GM18909 (cell line): ENCODE measurements around the gene KRTAP10-1.
"Not testable (repeated sequence)": the region's sequence is repeated elsewhere in the genome, so short reads cannot be mapped to it uniquely, and the experiment has no call there.

Experiments
- ATAC-seq: cut with Tn5 transposase; IDR thresholded peaks from one replicate; pipeline ENCODE4 v1.9.1; 2021; ENCODE audit warnings: mild to moderate bottlenecking; ENCODE audit not compliant: unreplicated experiment, poor library complexity

KRTAP10-1 gene

GRCh38 chr21:44571844-44572782 is 32.1 kb upstream of the KRTAP10-1 start:
- no peak for ATAC-seq

- ATAC-seq: no peak
Measured at GRCh38 chr21:44571296-44571695, 31.3 kb upstream of the KRTAP10-1 start.

- no peak for ATAC-seq
Measured at GRCh38 chr21:44569861-44570517, 30.0 kb upstream of the KRTAP10-1 start.

- ATAC-seq: no peak
Measured at GRCh38 chr21:44568667-44569556, 28.9 kb upstream of the KRTAP10-1 start.

GRCh38 chr21:44568261-44568660 is 28.3 kb upstream of the KRTAP10-1 start:
- ATAC-seq: no peak

- no peak for ATAC-seq
Measured at GRCh38 chr21:44567481-44568171, 27.6 kb upstream of the KRTAP10-1 start.

- ATAC-seq: no peak
Measured at GRCh38 chr21:44566403-44566802, 26.4 kb upstream of the KRTAP10-1 start.

- no peak for ATAC-seq
Measured at GRCh38 chr21:44564886-44565598, 25.0 kb upstream of the KRTAP10-1 start.

GRCh38 chr21:44564099-44564498 is 24.1 kb upstream of the KRTAP10-1 start:
- ATAC-seq: no peak

GRCh38 chr21:44558695-44559094 is 18.7 kb upstream of the KRTAP10-1 start, which contains the start of gene KRTAP10-3:
Gene KRTAP10-3 (minus strand): TSS chr21:44558795. CDS start chr21:44558715, 80 bp downstream.
- no peak for ATAC-seq

- ATAC-seq: not testable (repeated sequence)
Measured at GRCh38 chr21:44558329-44558675, 18.3 kb upstream of the KRTAP10-1 start.

- no peak for ATAC-seq
Measured at GRCh38 chr21:44557491-44558328, 17.7 kb upstream of the KRTAP10-1 start.

GRCh38 chr21:44556879-44557278 is 16.9 kb upstream of the KRTAP10-1 start:
- ATAC-seq: no peak

- no peak for ATAC-seq
Measured at GRCh38 chr21:44555200-44555875, 15.3 kb upstream of the KRTAP10-1 start.

- no peak for ATAC-seq
Measured at GRCh38 chr21:44552681-44553080, 12.7 kb upstream of the KRTAP10-1 start.

- no peak for ATAC-seq
Measured at GRCh38 chr21:44552136-44552535, 12.1 kb upstream of the KRTAP10-1 start.

GRCh38 chr21:44551340-44551961 is 11.5 kb upstream of the KRTAP10-1 start, which contains the start of gene KRTAP10-2:
Gene KRTAP10-2 (minus strand): TSS chr21:44551505. CDS start chr21:44551458, 47 bp downstream.
- ATAC-seq: no peak
